ENCODE data around the gene FBXL3. TPM values are rescaled to one million over a fixed set of nuclear protein-coding genes. Genes with fewer than 3 reads are reported as not detected.

FBXL3 gene
- total and polyA plus RNA-seq, 2 of the 13 experiments (the other 11 are each of a cell fraction or from before 2014, with no cell fraction given), result 11.5 to 18.5 TPM

- in situ Hi-C loops (cut with HindIII; ENCODE audit: extremely low pct_ligation_motif_present, low pct_unique_long_range_greater_than_20kb), result no loop called here
- intact Hi-C loops (cut with micrococcal nuclease; ENCODE audit: unreplicated experiment), result no loop called here
- no peak overlapping the region for H3K4me3 ChIP-seq (replicated peaks in 1 of 3; ENCODE audit: insufficient read depth in 1 of 3, low read depth in 2 of 3, low read length in 3 of 3)
- H3K27ac ChIP-seq (ENCODE audit: extremely low read length, insufficient read depth, low read length), result no peak overlapping the region
- POLR2A ChIA-PET, result no interaction called here
- no peaks in the 10 kb centered on the region for H3K4me1 ChIP-seq (ENCODE audit: insufficient read depth, low read length)
- TF ChIP-seq ONECUT2 (CRISPR knock-in tag; IDR thresholded peaks at IDR 0.05), result no peak
- TF ChIP-seq MBNL3 (CRISPR knock-in tag; conservative IDR thresholded peaks at IDR 0.05), result no peak
- H3K27me3 ChIP-seq (ENCODE audit: control insufficient read depth in 1 of 2, insufficient read depth in 2 of 2, low read length in 2 of 2), result no peaks in the 10 kb centered on the region; a peak in 1 of 5 replicates
- WGBS (ENCODE audit: low lambda C conversion rate), result 90% methylated on average over 2 of the region's 2 CpGs
- H3K9ac ChIP-seq (ENCODE audit: insufficient read depth, low read depth, low read length), result no peak overlapping the region
- BruUV-seq (replicated peaks), result no TSS peak
- H3K36me3 ChIP-seq (replicated peaks in 1 of 2; ENCODE audit: control insufficient read depth in 1 of 2, insufficient read depth in 2 of 2, low read length in 2 of 2), result peaks cover 1 to 35% of the 10 kb centered on the region in 2 experiments; a peak in 4 of 5 replicates
- no peak for FAIRE-seq
- no peak overlapping the region for H2AFZ ChIP-seq (ENCODE audit: low read length)
- ATAC-seq, result no peak
- no peaks in the 10 kb centered on the region for H4K20me1 ChIP-seq (ENCODE audit: insufficient read depth, low read length)
- no peaks in the 10 kb centered on the region for H3K79me2 ChIP-seq (ENCODE audit: insufficient read depth, low read length)
- DNase-seq (ENCODE audit: low spot score), result no peak
- H3K4me2 ChIP-seq (ENCODE audit: low read depth, low read length), result no peak overlapping the region
- CTCF ChIA-PET (ENCODE audit: low intra/inter-chr PET ratio, low total read pairs), result no interaction called here
- H3K9me3 ChIP-seq (ENCODE audit: low read length), result no peaks in the 10 kb centered on the region
Measured at GRCh38 chr13:77067519-77067918, 40.6 kb upstream of the FBXL3 start.

GRCh38 chr13:77065461-77066147, 38.6 kb upstream of the FBXL3 start:
- in situ Hi-C loops (cut with HindIII; ENCODE audit: extremely low pct_ligation_motif_present, low pct_unique_long_range_greater_than_20kb), result no loop called here
- no peaks in the 10 kb centered on the region; a peak in 1 of 5 replicates for H3K27me3 ChIP-seq (ENCODE audit: control insufficient read depth in 1 of 2, insufficient read depth in 2 of 2, low read length in 2 of 2)
- no peak for DNase-seq (ENCODE audit: low spot score)
- ChIA-PET POLR2A (no interaction called here), CTCF (ENCODE audit: low intra/inter-chr PET ratio, low total read pairs) (no interaction called here)
- H3K4me2 ChIP-seq (ENCODE audit: low read depth, low read length), result no peak overlapping the region
- H3K36me3 ChIP-seq (replicated peaks in 1 of 2; ENCODE audit: control insufficient read depth in 1 of 2, insufficient read depth in 2 of 2, low read length in 2 of 2), result peaks cover 1 to 37% of the 10 kb centered on the region in 2 experiments; a peak in 4 of 5 replicates
- H4K20me1 ChIP-seq (ENCODE audit: insufficient read depth, low read length), result no peaks in the 10 kb centered on the region
- H3K4me1 ChIP-seq (ENCODE audit: insufficient read depth, low read length), result peaks cover 13% of the 10 kb centered on the region
- WGBS (ENCODE audit: low lambda C conversion rate), result 98% methylated on average over 5 of the region's 5 CpGs
- H3K4me3 ChIP-seq (replicated peaks in 1 of 3; ENCODE audit: insufficient read depth in 1 of 3, low read depth in 2 of 3, low read length in 3 of 3), result no peak overlapping the region
- BruUV-seq (replicated peaks), result no TSS peak
- no peak for ATAC-seq
- FAIRE-seq, result no peak
- intact Hi-C loops (cut with micrococcal nuclease; ENCODE audit: unreplicated experiment), result no loop called here
- H3K27ac ChIP-seq (ENCODE audit: extremely low read length, insufficient read depth, low read length), result no peak overlapping the region
- no peak overlapping the region for H2AFZ ChIP-seq (ENCODE audit: low read length)
- no peaks in the 10 kb centered on the region for H3K9me3 ChIP-seq (ENCODE audit: low read length)
- H3K79me2 ChIP-seq (ENCODE audit: insufficient read depth, low read length), result no peaks in the 10 kb centered on the region
- H3K9ac ChIP-seq (ENCODE audit: insufficient read depth, low read depth, low read length), result no peak overlapping the region
- TF ChIP-seq ERF (CRISPR knock-in tag; IDR thresholded peaks at IDR 0.05) (no peak), HMGXB4 (CRISPR knock-in tag; IDR thresholded peaks at IDR 0.05; ENCODE audit: borderline replicate concordance in 1 of 2, low read depth in 1 of 2) (no peak), ZNF687 (CRISPR knock-in tag; IDR thresholded peaks at IDR 0.05) (no peak), EHMT2 (IDR thresholded peaks at IDR 0.05; ENCODE audit: borderline replicate concordance, low read depth, low read length) (no peak), GPBP1L1 (CRISPR knock-in tag; IDR thresholded peaks at IDR 0.05) (no peak), ZNF772 (CRISPR knock-in tag; IDR thresholded peaks at IDR 0.05) (no peak), CBFB (CRISPR knock-in tag; IDR thresholded peaks at IDR 0.05) (no peak), CREM (IDR thresholded peaks at IDR 0.05) (no peak), CREM (CRISPR knock-in tag; IDR thresholded peaks at IDR 0.05) (no peak)

Data from HepG2 (cell line).